ENCODE results near the gene APOO. TPM values are rescaled to one million over a fixed set of nuclear protein-coding genes. Genes with fewer than 3 reads are reported as not detected.

The APOO gene
- total RNA-seq, 1 donor from 2014 or later, result 36.2 TPM

DNA sequence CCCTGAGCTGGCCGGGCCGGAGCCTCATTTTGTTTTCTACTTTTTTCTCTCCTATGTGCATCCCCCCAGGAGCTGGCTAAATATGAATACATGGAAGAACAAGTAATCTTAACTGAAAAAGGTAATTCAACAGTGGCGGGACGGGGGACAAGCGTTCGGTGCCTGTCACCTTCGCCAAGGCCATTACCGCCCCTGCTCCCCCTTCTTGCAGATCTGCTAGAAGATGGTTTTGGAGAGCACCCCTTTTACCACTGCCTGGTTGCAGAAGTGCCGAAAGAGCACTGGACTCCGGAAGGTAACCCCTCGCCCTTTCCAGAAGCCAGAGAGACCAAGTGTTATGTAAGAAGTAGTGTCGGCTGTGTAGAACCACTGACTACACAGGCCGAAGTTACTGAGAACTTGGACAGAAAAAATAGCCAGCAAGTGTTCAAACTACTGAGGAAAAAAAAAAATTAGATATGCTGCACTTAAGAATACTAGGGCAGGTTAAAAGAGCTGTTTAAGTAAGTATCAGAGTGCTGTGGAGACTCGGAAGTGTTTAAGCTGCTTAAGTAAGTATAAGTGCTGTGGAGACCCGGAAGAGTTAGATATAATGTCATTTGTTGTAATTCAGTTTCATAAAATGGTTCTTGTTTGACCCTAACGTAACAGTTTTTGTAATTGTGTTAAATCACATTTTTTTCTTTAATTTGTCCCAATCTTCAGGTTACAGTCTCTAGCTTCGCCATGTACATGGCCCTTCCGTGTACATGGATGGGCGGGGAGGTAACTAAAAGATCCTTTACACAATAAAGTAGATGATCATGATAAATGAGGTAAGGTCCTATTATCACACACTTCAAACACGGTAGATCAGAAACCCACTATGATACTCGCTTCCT lies 123.9 kb downstream of the APOO start:
- Mint-ChIP-seq H3K27me3 (ENCODE audit: unreplicated experiment) (no peaks in the 10 kb centered on the region), H3K9me3 (ENCODE audit: unreplicated experiment) (no peaks in the 10 kb centered on the region), H3K27ac (ENCODE audit: unreplicated experiment) (peak overlapping the region; percentile 64), H3K4me3 (ENCODE audit: unreplicated experiment) (peak overlapping the region; percentile 90), H3K36me3 (ENCODE audit: unreplicated experiment) (no peaks in the 10 kb centered on the region), H3K4me1 (ENCODE audit: low read depth, unreplicated experiment) (peaks cover 2% of the 10 kb centered on the region)
- no peak for DNase-seq
- TF ChIP-seq, protein P1, sequence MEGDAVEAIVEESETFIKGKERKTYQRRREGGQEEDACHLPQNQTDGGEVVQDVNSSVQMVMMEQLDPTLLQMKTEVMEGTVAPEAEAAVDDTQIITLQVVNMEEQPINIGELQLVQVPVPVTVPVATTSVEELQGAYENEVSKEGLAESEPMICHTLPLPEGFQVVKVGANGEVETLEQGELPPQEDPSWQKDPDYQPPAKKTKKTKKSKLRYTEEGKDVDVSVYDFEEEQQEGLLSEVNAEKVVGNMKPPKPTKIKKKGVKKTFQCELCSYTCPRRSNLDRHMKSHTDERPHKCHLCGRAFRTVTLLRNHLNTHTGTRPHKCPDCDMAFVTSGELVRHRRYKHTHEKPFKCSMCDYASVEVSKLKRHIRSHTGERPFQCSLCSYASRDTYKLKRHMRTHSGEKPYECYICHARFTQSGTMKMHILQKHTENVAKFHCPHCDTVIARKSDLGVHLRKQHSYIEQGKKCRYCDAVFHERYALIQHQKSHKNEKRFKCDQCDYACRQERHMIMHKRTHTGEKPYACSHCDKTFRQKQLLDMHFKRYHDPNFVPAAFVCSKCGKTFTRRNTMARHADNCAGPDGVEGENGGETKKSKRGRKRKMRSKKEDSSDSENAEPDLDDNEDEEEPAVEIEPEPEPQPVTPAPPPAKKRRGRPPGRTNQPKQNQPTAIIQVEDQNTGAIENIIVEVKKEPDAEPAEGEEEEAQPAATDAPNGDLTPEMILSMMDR (IDR thresholded peaks at IDR 0.05; ENCODE audit: partially characterized antibody, unreplicated experiment), result no peak

Other genes with a start within 250 kb of the APOO start
- 35.5 TPM for gene PRDX4, start 240.4 kb downstream of the APOO start, total RNA-seq (ENCODE audit: unreplicated experiment)
- gene ACOT9, start 164.7 kb downstream of the APOO start, total RNA-seq (ENCODE audit: unreplicated experiment), result 20.5 TPM
- 31.4 TPM for gene SAT1, start 124.8 kb downstream of the APOO start, total RNA-seq (ENCODE audit: unreplicated experiment)
- not detected for gene CXorf58, start 68 bp upstream of the APOO start, total RNA-seq (ENCODE audit: unreplicated experiment)
- 5.0 TPM for gene KLHL15, start 119.2 kb upstream of the APOO start, total RNA-seq (ENCODE audit: unreplicated experiment)
- 134 TPM for gene EIF2S3, start 147.0 kb upstream of the APOO start, total RNA-seq (ENCODE audit: unreplicated experiment)
- 33.9 TPM for gene ZFX, start 241.8 kb upstream of the APOO start, total RNA-seq (ENCODE audit: unreplicated experiment)

Measured in glutamatergic neuron (in vitro differentiated cells).